K562 (cell line): ENCODE data around the gene ZFYVE1. TPM values are rescaled to one million over a fixed set of nuclear protein-coding genes. Genes with fewer than 3 reads are reported as not detected.

ENCODE experiments used
- DDX20 ChIP-seq: fragments of 450-650 bp; IDR thresholded peaks from 2 replicates; pipeline ENCODE4 v1.6.1; 2016; ENCODE audit warnings: missing genetic modification characterization, low read depth, mild to moderate bottlenecking, missing compliant biosample characterization, moderate library complexity
- FIP1L1 ChIP-seq: fragments of 200-400 bp; formaldehyde crosslinking; IDR thresholded peaks from 2 replicates; pipeline ENCODE4 v1.6.1; 2018; ENCODE audit warnings: mild to moderate bottlenecking, low read depth, low read length; ENCODE audit not compliant: poor library complexity, severe bottlenecking
- GABPB1 ChIP-seq: sonication (generic); formaldehyde crosslinking; IDR thresholded peaks from 2 replicates; pipeline ENCODE4 v1.8.0; 2022; ENCODE audit warnings: mild to moderate bottlenecking, missing genetic modification reagents
- GTF2E2 ChIP-seq: fragments of 200-800 bp; sonication (Bioruptor generic); IDR thresholded peaks from 2 replicates; pipeline ENCODE4 v1.6.1; 2016; ENCODE audit warnings: missing genetic modification characterization, missing compliant biosample characterization
- JUNB ChIP-seq: fragments of 450-650 bp; formaldehyde crosslinking; conservative IDR thresholded peaks from 2 replicates; pipeline ENCODE4 v1.4.0; 2020; ENCODE audit warnings: mild to moderate bottlenecking
- KAT7 ChIP-seq: sonication (generic); formaldehyde crosslinking; IDR thresholded peaks from 2 replicates; pipeline ENCODE4 v1.8.0; 2022; ENCODE audit warnings: missing genetic modification reagents, mild to moderate bottlenecking, borderline replicate concordance
- KDM4B ChIP-seq, 2 experiments: fragments of 450-650 bp in 1 of 2; sonication (generic) in 1 of 2; IDR thresholded peaks; 2 replicates each; pipeline ENCODE4 v1.6.1; 2016 to 2017; ENCODE audit warnings: borderline replicate concordance in 2 of 2, antibody characterized with exemption in 1 of 2, low read depth in 1 of 2, mild to moderate bottlenecking in 1 of 2
- NFIC ChIP-seq: fragments of 450-650 bp; IDR thresholded peaks from 2 replicates; pipeline ENCODE4 v1.6.1; 2017; ENCODE audit warnings: mild to moderate bottlenecking, inconsistent platforms
- PHF20 ChIP-seq: fragments of 450-650 bp; IDR thresholded peaks from 2 replicates; pipeline ENCODE4 v1.6.1; 2018; ENCODE audit not compliant: partially characterized antibody
- RBBP5 ChIP-seq: fragments of 200-600 bp; sonication (generic); IDR thresholded peaks from 2 replicates; pipeline ENCODE4 v1.6.1; 2012; ENCODE audit warnings: borderline replicate concordance, mild to moderate bottlenecking, low read length, control low read depth, inconsistent platforms; ENCODE audit not compliant: insufficient read depth, poor library complexity, severe bottlenecking
- SMAD1 ChIP-seq: fragments of 150-350 bp; IDR thresholded peaks from 2 replicates; pipeline ENCODE4 v1.6.1; 2014; ENCODE audit warnings: low read length, low read depth; ENCODE audit not compliant: partially characterized antibody
- TAF9B ChIP-seq: fragments of 450-650 bp; IDR thresholded peaks from 2 replicates; pipeline ENCODE4 v1.6.1; 2018; ENCODE audit warnings: mild to moderate bottlenecking; ENCODE audit not compliant: partially characterized antibody
- ZFX ChIP-seq: sonication (generic); formaldehyde crosslinking; IDR thresholded peaks from 2 replicates; pipeline ENCODE4 v1.8.0; 2022; ENCODE audit warnings: mild to moderate bottlenecking, missing genetic modification reagents, moderate library complexity
- ZNF143 ChIP-seq: sonication (generic); formaldehyde crosslinking; IDR thresholded peaks from 2 replicates; pipeline ENCODE4 v1.9.0; 2022; ENCODE audit warnings: mild to moderate bottlenecking, missing genetic modification reagents
- ZNF316 ChIP-seq: fragments of 450-650 bp; IDR thresholded peaks from 2 replicates; pipeline ENCODE4 v1.6.1; 2016
- ZNF76 ChIP-seq: fragments of 250-450 bp; sonication (Bioruptor Pico); IDR thresholded peaks from 2 replicates; pipeline ENCODE4 v1.4.0; 2020; ENCODE audit warnings: mild to moderate bottlenecking, moderate library complexity, borderline replicate concordance
- polyA plus RNA-seq, 8 experiments: library from polyadenylated mRNA; depleted of rRNA in 4 of 8; stranded (reverse) in 5 of 8; unstranded in 3 of 8; fragments of >200 nt; fragmentation: Nextera tagmentation in 2 of 8; fragmentation: Illumina TruSeq in 1 of 8; extraction: Ambion mirVana in 2 of 8; extraction: Trizol in 1 of 8; gene quantifications; 2 replicates each; pipeline versions ENCODE4 v1.2.1 to v1.2.3, GENCODE V29; 2011 to 2014; ENCODE audit warnings: inconsistent platforms in 1 of 8, missing spikeins in 1 of 8
- total RNA-seq, 7 experiments: library from RNA; depleted of rRNA in 6 of 7; stranded (reverse); fragments of >200 nt in 6 of 7; fragmentation: Illumina TruSeq in 2 of 7; extraction: Trizol in 2 of 7; gene quantifications; 2 replicates each; pipeline versions ENCODE4 v1.2.1 to v1.2.3, GENCODE V29; 2011 to 2021; ENCODE audit warnings: low replicate concordance in 1 of 7
- TF ChIP-seq, protein P1 (sequence below): fragments of 450-650 bp; conservative IDR thresholded peaks from 2 replicates; pipeline ENCODE4 v1.6.1; 2016; ENCODE audit warnings: missing genetic modification characterization, low read depth, mild to moderate bottlenecking, missing compliant biosample characterization, moderate library complexity

ZFYVE1 gene
- total and polyA plus RNA-seq, 9 of the 15 experiments (the other 6 are each of a cell fraction or from before 2014, with no cell fraction given) = 0.62 to 5.5 (median 3.4) TPM

DNA sequence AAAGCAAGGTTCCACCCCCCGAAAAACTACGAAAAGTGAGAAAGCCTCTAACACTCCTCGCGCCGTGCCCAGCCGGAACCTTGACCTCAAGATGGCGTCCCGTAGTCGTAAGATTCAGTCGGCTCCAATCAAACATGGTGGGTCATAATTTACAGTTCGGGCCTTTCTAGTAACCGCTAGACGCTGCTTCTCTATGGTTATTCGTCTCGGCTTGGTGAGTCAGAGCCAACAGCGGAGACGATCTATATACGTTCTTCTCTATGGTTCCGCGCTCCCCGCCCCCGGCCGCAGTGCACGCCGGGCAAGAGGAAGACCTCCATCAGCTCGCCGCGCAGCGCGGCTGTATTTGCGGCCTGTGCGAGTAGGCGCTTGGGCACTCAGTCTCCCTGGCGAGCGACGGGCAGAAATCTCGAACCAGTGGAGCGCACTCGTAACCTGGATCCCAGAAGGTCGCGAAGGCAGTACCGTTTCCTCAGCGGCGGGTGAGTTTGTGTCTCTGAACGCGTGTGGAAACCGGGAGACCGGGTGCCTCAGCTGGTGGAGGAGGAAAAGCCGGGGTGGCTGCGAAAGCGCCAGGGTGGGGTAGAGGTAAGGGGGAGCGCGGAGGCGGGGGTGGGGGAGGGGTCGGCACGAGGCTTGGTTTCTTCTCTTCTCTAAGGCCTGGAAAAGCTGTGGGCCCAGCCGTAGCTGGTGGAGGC lies 31.5 kb upstream of the ZFYVE1 start, which contains the start of gene RBM25 (continued):
- TF ChIP-seq SMAD1 (peak; percentile 66), FIP1L1 (peak; percentile 29), ZFX (CRISPR knock-in tag) (peak; percentile 98), ZNF316 (0 out of 2 replicates have a peak, but pooled peaks have one; percentile 8), JUNB (CRISPR knock-in tag) (peak; percentile 37; the same call in 1 of the 2 replicates), ZNF76 (CRISPR knock-in tag) (peak; percentile 89; the same call in 1 of the 2 replicates), DDX20 (no peak), GTF2E2 (tag) (peak; percentile 89; the same call in 1 of the 2 replicates), GABPB1 (CRISPR knock-in tag) (peak; percentile 68; the same call in 1 of the 2 replicates), KDM4B (IDR thresholded peaks at IDR 0.05; ENCODE audit: borderline replicate concordance in 2 of 2, low read depth in 1 of 2) (0 out of 4 replicates have a peak, but pooled peaks of 1 of the 2 experiments have one; percentile 69), TAF9B (peak; percentile 88), PHF20 (peak; percentile 24), KAT7 (CRISPR knock-in tag) (peak; percentile 78; the same call in 1 of the 2 replicates), ZNF143 (CRISPR knock-in tag) (peak; percentile 85), RBBP5 (peak; percentile 85), NFIC (peak; percentile 60)
- TF ChIP-seq, protein P1, sequence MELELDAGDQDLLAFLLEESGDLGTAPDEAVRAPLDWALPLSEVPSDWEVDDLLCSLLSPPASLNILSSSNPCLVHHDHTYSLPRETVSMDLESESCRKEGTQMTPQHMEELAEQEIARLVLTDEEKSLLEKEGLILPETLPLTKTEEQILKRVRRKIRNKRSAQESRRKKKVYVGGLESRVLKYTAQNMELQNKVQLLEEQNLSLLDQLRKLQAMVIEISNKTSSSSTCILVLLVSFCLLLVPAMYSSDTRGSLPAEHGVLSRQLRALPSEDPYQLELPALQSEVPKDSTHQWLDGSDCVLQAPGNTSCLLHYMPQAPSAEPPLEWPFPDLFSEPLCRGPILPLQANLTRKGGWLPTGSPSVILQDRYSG (tag) = no peak
